SKM-1 (cell line): ENCODE measurements around the gene GPM6B.
"Not testable (repeated sequence)": the region's sequence is repeated elsewhere in the genome, so short reads cannot be mapped to it uniquely, and the experiment has no call there.

Experiments
- DNase-seq: peaks from one replicate; lab custom pipeline; 2025; ENCODE audit not compliant: unreplicated experiment; lab: John Stamatoyannopoulos, UW

Gene GPM6B

DNA sequence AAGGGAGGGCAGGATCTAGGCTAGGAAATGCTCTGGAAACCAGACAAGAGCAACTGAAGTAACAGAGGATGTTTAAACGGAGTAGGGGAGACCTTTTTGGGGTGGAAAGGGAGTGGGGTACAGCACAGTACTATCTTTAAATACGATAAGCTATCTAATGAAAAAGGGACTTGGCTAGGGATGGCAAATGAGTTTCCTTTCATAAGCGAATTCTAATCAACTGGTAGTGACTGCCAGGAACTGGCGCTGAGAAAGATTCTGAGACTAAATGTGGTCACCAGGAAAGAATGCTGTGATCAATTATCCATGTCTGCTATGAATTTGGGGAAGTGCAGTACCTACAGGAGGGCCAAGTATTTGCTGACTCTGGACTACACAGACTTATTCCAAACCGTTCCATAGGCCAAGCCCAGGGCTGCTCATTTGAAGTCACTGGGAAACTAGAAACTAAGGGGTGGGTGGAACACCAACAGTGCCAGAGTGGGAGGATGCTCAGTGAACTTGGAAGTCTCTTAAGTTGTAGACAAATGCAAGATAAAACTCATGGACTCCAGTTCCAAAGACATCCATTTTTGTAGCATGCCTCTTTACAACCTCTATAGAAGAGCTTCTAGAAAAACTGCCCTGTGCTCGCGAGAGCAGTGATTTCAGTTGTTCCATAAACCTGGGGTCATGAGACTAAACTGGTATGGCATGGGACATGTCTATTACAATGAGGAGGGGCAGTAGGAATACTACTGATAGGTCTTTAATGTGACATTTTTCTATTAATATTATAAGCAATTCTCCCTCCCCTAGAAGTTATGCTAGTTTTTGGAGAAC, 84.4 kb downstream of the GPM6B start:
- DNase-seq: no peak

DNA sequence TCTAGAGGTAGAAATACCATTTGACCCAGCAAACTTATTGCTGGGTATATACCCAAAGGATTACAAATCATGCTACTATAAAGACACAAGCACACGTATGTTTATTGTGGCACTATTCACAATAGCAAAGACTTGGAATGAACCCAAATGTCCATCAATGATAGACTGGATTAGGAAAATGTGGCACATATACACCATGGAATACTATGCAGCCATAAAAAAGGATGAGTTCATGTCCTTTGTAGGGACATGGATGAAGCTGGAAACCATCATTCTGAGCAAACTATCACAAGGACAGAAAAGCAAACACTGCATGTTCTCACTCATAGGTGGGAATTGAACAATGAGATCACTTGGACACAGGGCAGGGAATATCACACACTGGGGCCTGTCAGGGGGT, 86.4 kb downstream of the GPM6B start:
- not testable (repeated sequence) for DNase-seq

DNA sequence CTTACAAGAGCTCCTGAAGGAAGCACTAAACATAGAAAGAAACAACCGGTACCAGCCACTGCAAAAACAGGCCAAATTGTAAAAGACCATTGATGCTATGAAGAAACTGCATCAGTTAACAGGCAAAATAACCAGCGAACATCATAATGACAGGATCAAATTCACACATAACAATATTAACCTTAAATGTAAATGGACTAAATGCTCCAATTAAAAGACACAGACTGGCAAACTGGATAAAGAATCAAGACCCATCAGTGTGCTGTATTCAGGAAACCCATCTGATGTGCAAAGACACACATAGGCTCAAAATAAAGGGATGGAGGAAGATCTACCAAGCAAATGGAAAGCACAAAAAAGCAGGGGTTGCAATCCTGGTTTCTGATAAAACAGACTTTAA, 90.3 kb downstream of the GPM6B start:
- not testable (repeated sequence) for DNase-seq

DNA sequence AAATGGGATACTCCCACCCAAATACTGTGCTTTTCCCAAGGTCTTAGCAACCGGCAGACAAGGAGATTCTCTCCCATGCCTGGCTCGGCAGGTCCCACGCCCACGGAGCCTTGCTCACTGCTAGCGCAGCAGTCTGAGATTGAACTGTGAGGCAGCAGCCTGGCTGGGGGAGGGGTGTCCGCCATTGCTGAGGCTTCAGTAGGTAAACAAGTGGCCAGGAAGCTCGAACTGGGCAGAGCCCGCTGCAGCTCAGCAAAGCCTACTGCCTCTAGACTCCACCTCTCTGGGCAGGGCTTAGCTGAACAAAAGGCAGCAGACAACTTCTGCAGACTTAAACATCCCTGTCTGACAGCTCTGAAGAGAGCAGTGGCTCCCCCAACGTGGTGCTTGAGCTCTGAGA, 92.0 kb downstream of the GPM6B start:
- DNase-seq: not testable (repeated sequence)

DNA sequence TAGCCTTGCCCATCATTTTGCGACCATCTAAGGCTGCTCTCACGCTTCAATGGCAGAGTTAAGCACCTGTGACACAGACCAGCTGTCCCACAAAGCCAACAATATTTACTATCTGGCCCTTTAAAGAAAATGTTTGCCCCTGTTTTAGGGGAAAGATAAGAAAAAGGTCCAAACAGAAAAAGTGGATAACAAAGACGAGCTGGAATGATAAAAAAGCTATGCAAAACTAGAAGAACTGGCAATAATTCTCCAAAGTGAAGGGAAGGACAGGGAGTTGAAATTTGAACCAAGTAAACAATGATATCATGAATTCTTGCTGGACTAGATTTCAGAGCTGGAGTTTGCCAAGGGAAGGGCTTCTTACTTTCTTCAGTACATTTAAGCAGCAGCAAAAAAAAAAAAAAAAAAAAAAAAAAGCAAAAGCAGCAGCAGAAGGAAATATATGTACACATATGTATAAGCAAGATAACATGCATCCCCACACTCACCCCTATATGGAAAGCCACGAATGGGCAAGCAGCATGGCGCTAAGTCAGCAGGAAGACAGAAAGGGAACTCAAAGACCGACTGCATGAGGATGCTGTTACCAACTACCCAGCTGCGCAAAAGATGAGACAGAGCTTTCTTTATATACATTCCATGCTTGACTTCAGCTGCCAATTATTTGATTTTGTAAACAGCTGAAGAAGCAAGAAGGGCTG, 94.9 kb downstream of the GPM6B start:
- DNase-seq: no peak

DNA sequence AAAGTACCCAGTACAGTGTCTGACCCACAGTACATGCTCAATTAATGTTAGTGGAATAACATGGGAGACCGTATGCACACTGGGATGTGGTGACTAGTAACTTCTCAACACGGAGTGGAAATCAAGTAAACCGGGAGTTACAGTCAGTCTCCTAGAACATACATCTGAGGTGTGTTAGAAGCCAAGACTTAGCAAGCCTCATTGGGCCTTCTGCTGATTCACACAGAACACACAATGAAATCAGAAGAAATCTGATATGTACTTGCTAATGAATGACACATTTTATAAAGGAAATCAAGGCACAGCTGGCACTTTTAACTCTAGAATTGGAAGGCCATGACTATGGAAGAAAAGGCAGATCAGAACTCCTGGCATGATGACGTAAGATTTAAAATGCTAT, 95.5 kb downstream of the GPM6B start:
- no peak for DNase-seq
